A673 (cell line): Measurements from ENCODE around the gene GPX3. TPM values are rescaled to one million over a fixed set of nuclear protein-coding genes. Genes with fewer than 3 reads are reported as not detected.

ENCODE experiments used
- BruUV-seq: library from RNA; stranded (reverse); fragments of 400-500 nt; replicated peaks from 2 replicates; lab custom pipeline; 2021; lab: Mats Ljungman, UMichigan
- CTCF ChIA-PET: fragments of 300-600 bp; sonication (Branson Sonifier 250); formaldehyde crosslinking; loops from one replicate; lab custom pipeline; 2022; ENCODE audit warnings: antibody characterized with exemption; lab: Charles Lee
- POLR2A ChIA-PET: fragments of 300-600 bp; sonication (Branson Sonifier 250); formaldehyde crosslinking; loops from one replicate; lab custom pipeline; 2022; ENCODE audit warnings: antibody characterized with exemption; ENCODE audit not compliant: low non-redundant PET; lab: Charles Lee
- DNase-seq: peaks from one replicate; pipeline ENCODE4 v3.0.0-alpha.2; 2015; ENCODE audit warnings: low spot score
- H3K27ac ChIP-seq: fragments of 200-600 bp; sonication (generic); 2 replicates; pipeline ENCODE4 v1.5.1; 2016; ENCODE audit warnings: mixed run types, low read depth, mild to moderate bottlenecking, mixed read lengths, antibody characterized with exemption, low read length; ENCODE audit not compliant: poor library complexity, severe bottlenecking
- H3K27me3 ChIP-seq: fragments of 200-600 bp; sonication (generic); replicated peaks from 2 replicates; pipeline ENCODE4 v1.6.1; 2017; ENCODE audit warnings: mixed run types, low read depth, mild to moderate bottlenecking, mixed read lengths, antibody characterized with exemption, low read length; ENCODE audit not compliant: insufficient read depth, poor library complexity
- H3K36me3 ChIP-seq: fragments of 200-600 bp; sonication (generic); 2 replicates; pipeline ENCODE4 v1.6.1; 2016; ENCODE audit warnings: mixed run types, mild to moderate bottlenecking, mixed read lengths, antibody characterized with exemption, low read length; ENCODE audit not compliant: insufficient read depth, poor library complexity, severe bottlenecking
- H3K4me1 ChIP-seq: fragments of 200-600 bp; sonication (generic); 2 replicates; pipeline ENCODE4 v1.6.1; 2017; ENCODE audit warnings: mixed run types, mild to moderate bottlenecking, mixed read lengths, antibody characterized with exemption, low read length; ENCODE audit not compliant: insufficient read depth, poor library complexity, severe bottlenecking
- H3K4me3 ChIP-seq: fragments of 200-600 bp; sonication (generic); 2 replicates; pipeline ENCODE4 v1.5.1; 2016; ENCODE audit warnings: low read depth, mixed run types, mild to moderate bottlenecking, mixed read lengths, low read length; ENCODE audit not compliant: poor library complexity, severe bottlenecking
- H3K9me3 ChIP-seq: fragments of 200-600 bp; sonication (generic); 2 replicates; pipeline ENCODE4 v1.6.1; 2016; ENCODE audit warnings: mixed run types, low read depth, mild to moderate bottlenecking, mixed read lengths, antibody characterized with exemption, low read length; ENCODE audit not compliant: poor library complexity, severe bottlenecking
- EZH2 ChIP-seq: fragments of 200-600 bp; sonication (generic); IDR thresholded peaks from 2 replicates; pipeline ENCODE4 v1.6.1; 2017; ENCODE audit warnings: borderline replicate concordance, low read depth, mild to moderate bottlenecking, mixed read lengths, antibody characterized with exemption, low read length; ENCODE audit not compliant: poor library complexity, severe bottlenecking
- intact Hi-C: fragments of 100-400 bp; cut with micrococcal nuclease; formaldehyde crosslinking; loops from one replicate; pipeline ENCODE4 v1.10.0; 2022; ENCODE audit not compliant: unreplicated experiment
- total RNA-seq: library from RNA; stranded (reverse); gene quantifications from 2 replicates; pipeline ENCODE4 v1.2.3, GENCODE V29; 2021
- TF ChIP-seq, protein P1 (sequence below): fragments of 300-800, 200-600 bp; sonication (generic); conservative IDR thresholded peaks from 2 replicates; pipeline ENCODE4 v1.5.1; 2017; ENCODE audit warnings: low read depth, mild to moderate bottlenecking, antibody characterized with exemption, low read length, moderate library complexity, mixed read lengths

The GPX3 gene
- total RNA-seq, 1 experiment from 2014 or later: 0.19 TPM

DNA sequence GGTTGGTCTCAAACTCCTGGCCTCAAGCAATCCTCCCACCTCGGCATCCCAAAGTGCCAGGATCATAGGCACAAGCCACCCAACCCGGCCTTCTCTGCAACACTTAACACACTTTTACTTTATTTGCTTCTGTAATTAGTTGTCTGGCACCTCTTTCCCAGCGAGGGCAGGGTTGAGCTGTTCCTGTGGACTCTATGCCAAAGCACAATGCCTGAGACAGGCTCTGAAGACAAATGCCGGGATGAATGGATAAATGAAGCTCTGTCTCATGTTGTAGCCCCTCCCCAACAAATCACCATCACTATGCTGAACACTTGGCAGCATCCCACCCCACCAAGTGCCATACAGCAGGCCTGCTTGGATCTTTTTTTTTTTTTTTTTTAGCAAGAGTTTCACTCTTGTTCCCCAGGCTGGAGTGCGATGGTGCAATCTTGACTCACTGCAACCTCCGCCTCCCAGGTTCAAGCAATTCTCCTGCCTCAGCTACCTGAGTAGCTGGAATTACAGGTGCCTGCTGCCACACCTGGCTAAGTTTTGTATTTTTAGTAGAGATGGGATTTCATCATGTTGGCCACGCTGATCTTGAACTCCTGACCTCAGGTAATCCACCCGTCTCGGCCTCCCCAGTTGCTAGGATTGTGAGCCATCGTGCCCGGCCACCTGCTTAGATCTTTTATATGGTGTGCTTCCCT lies 21.3 kb downstream of the GPX3 start:
- Histone ChIP-seq H3K36me3 (no peaks in the 10 kb centered on the region), H3K4me3 (no peak overlapping the region), H3K9me3 (no peaks in the 10 kb centered on the region), H3K4me1 (no peaks in the 10 kb centered on the region), H3K27me3 (no peaks in the 10 kb centered on the region), H3K27ac (no peak overlapping the region)
- ChIA-PET POLR2A (no interaction called here), CTCF (interaction anchor here (0.9 kb wide), 1 partner anchor 128 kb away, joined by 3 read pairs; no protein-coding TSS in a partner anchor)
- intact Hi-C loops: no loop called here
- DNase-seq: no peak
- BruUV-seq: no TSS peak
- no peak for TF ChIP-seq EZH2
- TF ChIP-seq, protein P1, sequence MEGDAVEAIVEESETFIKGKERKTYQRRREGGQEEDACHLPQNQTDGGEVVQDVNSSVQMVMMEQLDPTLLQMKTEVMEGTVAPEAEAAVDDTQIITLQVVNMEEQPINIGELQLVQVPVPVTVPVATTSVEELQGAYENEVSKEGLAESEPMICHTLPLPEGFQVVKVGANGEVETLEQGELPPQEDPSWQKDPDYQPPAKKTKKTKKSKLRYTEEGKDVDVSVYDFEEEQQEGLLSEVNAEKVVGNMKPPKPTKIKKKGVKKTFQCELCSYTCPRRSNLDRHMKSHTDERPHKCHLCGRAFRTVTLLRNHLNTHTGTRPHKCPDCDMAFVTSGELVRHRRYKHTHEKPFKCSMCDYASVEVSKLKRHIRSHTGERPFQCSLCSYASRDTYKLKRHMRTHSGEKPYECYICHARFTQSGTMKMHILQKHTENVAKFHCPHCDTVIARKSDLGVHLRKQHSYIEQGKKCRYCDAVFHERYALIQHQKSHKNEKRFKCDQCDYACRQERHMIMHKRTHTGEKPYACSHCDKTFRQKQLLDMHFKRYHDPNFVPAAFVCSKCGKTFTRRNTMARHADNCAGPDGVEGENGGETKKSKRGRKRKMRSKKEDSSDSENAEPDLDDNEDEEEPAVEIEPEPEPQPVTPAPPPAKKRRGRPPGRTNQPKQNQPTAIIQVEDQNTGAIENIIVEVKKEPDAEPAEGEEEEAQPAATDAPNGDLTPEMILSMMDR: no peak

DNA sequence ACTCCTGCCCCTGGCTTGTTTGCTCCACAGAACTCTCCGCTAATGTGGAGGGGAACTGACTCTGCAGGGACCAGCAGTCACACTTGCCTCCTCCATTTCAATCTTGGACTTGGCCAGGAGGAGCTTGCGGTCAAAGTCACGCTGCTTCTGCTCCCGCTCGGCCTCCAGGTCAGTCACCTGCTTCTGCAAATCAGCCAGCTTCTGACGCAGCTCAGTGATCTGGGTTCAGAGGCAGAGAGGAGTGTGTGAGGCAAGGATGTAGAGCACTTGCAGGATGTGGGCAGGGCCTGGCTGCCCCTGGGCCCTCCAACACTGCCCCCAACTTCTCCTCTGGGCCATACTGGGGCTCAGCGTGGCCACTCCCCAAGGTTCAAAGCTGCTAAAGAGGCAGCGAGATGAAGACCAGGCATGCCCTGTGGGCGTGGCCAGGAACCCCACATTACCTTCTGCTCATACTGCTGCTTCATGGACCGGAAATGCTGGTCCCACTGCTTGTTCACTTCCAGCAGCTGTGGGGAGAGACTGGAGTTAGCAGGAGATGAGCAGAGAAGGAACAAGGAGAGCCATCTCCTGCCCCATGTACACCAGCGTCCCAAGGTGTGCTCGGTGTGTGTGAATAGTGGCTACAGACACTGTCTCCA lies 22.2 kb downstream of the GPX3 start:
- Histone ChIP-seq H3K9me3 (no peaks in the 10 kb centered on the region), H3K27ac (no peak overlapping the region), H3K4me1 (no peaks in the 10 kb centered on the region), H3K36me3 (no peaks in the 10 kb centered on the region), H3K4me3 (no peak overlapping the region), H3K27me3 (no peaks in the 10 kb centered on the region)
- BruUV-seq: no TSS peak
- TF ChIP-seq EZH2: no peak
- TF ChIP-seq, protein P1: no peak
- ChIA-PET POLR2A (no interaction called here), CTCF (no interaction called here)
- no peak for DNase-seq
- intact Hi-C loops: no loop called here

DNA sequence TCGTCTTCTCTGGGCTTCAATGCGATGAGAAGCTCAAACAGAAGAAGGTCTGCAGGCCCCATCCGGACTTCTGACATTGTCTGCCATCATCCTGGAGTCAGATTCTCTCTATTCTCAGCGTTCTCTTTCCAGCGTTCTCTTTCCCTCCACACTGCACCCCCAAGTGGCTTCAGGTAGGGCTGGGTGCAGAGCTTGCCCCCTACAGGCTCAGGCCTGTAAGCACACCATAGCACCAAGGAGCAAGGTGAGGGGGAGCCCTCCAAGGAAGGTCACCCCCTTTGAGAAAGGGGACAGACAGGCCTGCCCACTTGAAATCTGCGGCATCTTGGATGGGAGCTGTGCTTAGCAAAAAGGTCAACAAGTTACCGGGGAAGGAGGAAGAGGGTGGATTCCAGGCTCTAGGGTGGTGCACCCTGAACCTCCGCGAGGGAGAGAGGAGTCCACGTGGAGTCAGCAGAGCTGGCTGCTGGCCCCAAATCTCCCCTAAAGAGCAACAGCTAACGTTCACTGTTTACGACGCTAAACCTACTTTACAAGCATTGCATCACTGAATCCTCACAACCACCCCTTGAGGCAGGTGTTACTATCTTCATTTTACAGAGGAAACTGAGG lies 27.5 kb downstream of the GPX3 start:
- POLR2A ChIA-PET: no interaction called here
- H3K36me3 ChIP-seq: no peaks in the 10 kb centered on the region
- CTCF ChIA-PET: interaction anchor here (1.6 to 2.6 kb wide), 2 partner anchors 67 to 117 kb away, joined by 3 to 9 read pairs; no protein-coding TSS in a partner anchor
- H3K27me3 ChIP-seq: no peaks in the 10 kb centered on the region
- BruUV-seq: no TSS peak
- no peaks in the 10 kb centered on the region for H3K9me3 ChIP-seq
- peak; percentile 37 for DNase-seq
- no peak overlapping the region for H3K27ac ChIP-seq
- H3K4me1 ChIP-seq: no peaks in the 10 kb centered on the region
- no peak overlapping the region for H3K4me3 ChIP-seq
- TF ChIP-seq, protein P1: peak; percentile 83
- TF ChIP-seq EZH2: no peak
- intact Hi-C loops: no loop called here
